GM12875 (cell line): ENCODE data around the gene XRCC4.
"Not testable (repeated sequence)": the region's sequence is repeated elsewhere in the genome, so short reads cannot be mapped to it uniquely, and the experiment has no call there.

Experiments used
- H3K4me3 ChIP-seq: one replicate; pipeline ENCODE4 v1.5.1; 2011; ENCODE audit warnings: low read depth, low read length, control low read depth
- TF ChIP-seq, protein P1 (sequence below): IDR thresholded peaks from 2 replicates; pipeline ENCODE4 v1.5.1; 2011; ENCODE audit warnings: low read depth, mild to moderate bottlenecking, control low read depth, inconsistent platforms, low read length, moderate library complexity, borderline replicate concordance; ENCODE audit not compliant: insufficient read depth

XRCC4 gene

DNA sequence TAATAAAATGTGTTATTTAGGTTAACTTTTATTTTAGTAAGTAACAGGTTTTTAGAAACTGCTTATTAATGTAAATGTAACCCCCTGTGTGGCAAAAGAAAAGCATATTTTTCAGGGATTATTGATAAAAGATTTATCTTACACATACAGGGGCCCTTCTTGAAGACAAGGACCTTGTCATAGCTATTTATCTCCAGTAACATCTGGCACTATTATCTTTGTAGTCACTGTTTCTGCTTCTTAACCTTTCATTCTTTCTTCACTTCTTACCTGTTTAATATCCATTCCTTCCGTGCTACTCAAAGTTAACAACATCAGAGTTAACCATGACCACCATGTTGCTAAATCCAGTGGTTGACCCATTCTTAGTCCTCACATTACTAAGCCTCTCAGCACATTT lies 276.4 kb downstream of the XRCC4 start:
- TF ChIP-seq, protein P1, sequence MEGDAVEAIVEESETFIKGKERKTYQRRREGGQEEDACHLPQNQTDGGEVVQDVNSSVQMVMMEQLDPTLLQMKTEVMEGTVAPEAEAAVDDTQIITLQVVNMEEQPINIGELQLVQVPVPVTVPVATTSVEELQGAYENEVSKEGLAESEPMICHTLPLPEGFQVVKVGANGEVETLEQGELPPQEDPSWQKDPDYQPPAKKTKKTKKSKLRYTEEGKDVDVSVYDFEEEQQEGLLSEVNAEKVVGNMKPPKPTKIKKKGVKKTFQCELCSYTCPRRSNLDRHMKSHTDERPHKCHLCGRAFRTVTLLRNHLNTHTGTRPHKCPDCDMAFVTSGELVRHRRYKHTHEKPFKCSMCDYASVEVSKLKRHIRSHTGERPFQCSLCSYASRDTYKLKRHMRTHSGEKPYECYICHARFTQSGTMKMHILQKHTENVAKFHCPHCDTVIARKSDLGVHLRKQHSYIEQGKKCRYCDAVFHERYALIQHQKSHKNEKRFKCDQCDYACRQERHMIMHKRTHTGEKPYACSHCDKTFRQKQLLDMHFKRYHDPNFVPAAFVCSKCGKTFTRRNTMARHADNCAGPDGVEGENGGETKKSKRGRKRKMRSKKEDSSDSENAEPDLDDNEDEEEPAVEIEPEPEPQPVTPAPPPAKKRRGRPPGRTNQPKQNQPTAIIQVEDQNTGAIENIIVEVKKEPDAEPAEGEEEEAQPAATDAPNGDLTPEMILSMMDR, result no peak
- H3K4me3 ChIP-seq, result no peak overlapping the region

DNA sequence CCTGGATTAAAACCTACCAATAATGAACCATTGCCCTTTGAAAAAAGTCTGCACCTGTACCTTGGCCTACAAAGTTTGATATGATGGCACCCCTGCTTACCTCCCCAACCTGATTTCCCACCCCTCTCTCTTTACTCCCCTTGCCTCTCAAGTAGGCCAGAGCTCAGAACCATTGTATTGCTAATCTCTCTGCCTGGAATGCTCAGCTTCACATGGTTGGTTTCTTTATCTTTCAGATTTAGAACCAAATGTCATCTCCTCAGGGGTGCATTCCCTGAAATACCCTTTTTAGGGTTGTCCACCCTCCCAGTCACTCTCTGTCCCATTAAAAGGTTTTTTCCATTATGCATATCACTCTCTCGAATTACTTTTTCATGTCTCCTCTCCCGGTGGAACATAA lies 277.6 kb downstream of the XRCC4 start:
- TF ChIP-seq, protein P1, result no peak
- no peak overlapping the region for H3K4me3 ChIP-seq

DNA sequence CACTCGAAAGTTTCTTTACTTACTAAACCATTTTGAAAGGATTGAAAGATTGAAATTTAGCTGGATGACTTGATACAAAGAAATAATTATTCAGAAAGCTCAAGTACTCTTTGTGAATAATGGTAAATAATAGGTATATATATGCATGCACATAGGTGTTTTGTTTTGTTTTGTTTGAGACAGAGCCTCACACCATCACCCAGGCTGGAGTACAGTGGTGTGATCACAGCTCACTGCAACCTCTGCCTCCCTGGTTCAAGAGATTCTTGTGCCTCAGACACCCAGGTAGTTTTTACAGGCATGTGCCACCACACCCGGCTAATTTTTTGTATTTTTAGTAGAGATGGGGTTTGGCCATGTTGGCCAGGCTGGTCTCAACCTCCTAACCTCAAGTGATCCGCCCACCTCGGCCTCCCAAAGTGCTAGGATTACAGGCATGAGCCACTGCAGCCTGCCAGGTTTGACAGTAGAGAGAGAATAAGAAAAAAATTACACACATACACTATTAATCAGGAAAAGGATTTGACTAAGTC lies 278.2 kb downstream of the XRCC4 start:
- not testable (repeated sequence) for H3K4me3 ChIP-seq

DNA sequence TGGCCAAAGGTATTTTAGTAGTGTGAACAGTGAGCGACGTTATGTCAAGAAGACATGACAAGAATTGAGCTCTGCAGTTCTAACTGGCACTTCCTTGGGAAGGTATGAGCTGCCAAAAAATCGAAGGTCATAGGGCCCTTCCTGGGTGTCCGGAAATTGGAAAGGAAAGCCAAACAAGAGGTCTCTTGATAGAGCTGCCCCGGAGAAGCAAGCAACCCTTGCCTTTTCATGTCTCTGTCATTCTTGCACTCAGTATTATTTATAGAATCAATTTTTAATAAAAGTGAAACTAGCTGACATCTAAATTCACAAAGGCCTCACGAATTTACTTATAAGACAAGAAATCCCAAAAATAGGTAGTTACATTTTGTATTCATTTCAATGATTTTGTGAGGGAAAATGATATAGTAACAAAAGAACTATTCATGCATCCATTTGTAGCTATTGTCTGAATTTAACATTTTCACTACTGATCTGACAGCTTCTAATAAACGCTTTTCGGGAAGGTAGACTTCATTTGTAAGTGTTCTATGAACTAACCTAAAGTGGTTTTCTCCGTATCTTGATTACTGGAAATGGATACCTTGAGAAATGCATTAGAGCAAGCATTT lies 280.4 kb downstream of the XRCC4 start:
- TF ChIP-seq, protein P1, result no peak
- H3K4me3 ChIP-seq, result no peak overlapping the region

- H3K4me3 ChIP-seq, result no peak overlapping the region
- TF ChIP-seq, protein P1, result no peak
Observed at GRCh38 chr5:83360573-83360972, 283.2 kb downstream of the XRCC4 start.

- TF ChIP-seq, protein P1, result no peak
- no peak overlapping the region for H3K4me3 ChIP-seq
Observed at GRCh38 chr5:83362526-83362925, 285.2 kb downstream of the XRCC4 start.

DNA sequence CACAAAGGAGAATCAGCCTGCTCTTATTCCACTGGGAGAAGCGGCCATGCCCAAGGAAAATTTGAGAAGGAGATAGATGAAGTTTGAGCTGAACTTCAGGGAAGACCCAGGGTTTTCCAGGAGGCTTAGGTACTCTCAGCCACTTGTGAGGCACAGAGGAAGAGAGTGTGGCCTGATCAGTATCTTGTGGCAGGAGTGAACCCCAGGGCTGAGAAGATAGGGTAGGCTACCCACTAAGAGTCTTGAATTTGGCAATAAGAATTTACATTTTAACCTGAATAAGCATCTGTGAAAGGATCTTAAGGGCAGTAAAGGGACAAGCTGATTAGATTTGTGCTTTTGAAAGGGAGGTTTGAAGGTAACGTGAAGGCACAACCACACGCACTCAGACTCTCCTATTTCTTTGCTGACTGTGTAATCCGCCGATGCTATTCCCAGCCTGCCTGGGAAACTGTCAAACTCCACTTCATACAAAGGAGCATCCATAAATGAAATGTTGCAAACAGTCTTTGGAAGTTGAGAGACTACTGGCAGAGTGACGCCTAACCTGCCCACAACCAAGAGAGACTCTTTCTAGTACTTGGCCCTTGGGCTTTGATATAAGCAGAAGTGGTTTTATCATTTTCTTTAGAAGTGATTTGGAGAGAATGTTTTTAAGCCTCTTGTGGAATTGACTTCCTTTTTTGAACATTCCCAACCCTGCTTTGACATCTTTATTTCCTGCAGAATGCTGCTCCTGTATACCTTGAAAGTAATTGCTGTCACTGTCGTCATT lies 286.0 kb downstream of the XRCC4 start:
- TF ChIP-seq, protein P1, result no peak

More for the DNA sequence above, 286.0 kb downstream of the XRCC4 start:
- H3K4me3 ChIP-seq, result no peak overlapping the region
